GM21825 (cell line): ENCODE data around the gene NEUROD2.

ENCODE experiments used
- ATAC-seq: cut with Tn5 transposase; IDR thresholded peaks from one replicate; pipeline ENCODE4 v1.9.1; 2021; ENCODE audit warnings: mild to moderate bottlenecking, moderate library complexity; ENCODE audit not compliant: unreplicated experiment

NEUROD2 gene

GRCh38 chr17:39607851-39608130 lies at the start of gene NEUROD2:
Gene NEUROD2, minus strand, starts transcription at chr17:39607920. Its CDS starts 1,321 bp downstream, at chr17:39606599.
- no peak for ATAC-seq

- no peak for ATAC-seq
These were observed 47.4 kb upstream of the NEUROD2 start for GRCh38 chr17:39655105-39655504.

- no peak for ATAC-seq
These were observed 46.1 kb upstream of the NEUROD2 start for GRCh38 chr17:39653662-39654331.

GRCh38 chr17:39653316-39653661 lies 45.6 kb upstream of the NEUROD2 start:
- ATAC-seq, result no peak

GRCh38 chr17:39652587-39653315 lies 45.0 kb upstream of the NEUROD2 start:
- ATAC-seq, result no peak

GRCh38 chr17:39651923-39652586 lies 44.3 kb upstream of the NEUROD2 start:
- ATAC-seq, result no peak

GRCh38 chr17:39650121-39650579 lies 42.4 kb upstream of the NEUROD2 start:
- ATAC-seq, result no peak

- no peak for ATAC-seq
These were observed 41.1 kb upstream of the NEUROD2 start for GRCh38 chr17:39648616-39649366.

GRCh38 chr17:39647256-39647655 lies 39.5 kb upstream of the NEUROD2 start:
- ATAC-seq, result no peak

- no peak for ATAC-seq
These were observed 35.6 kb upstream of the NEUROD2 start for GRCh38 chr17:39643271-39643670.

- ATAC-seq, result no peak
These were observed 34.8 kb upstream of the NEUROD2 start for GRCh38 chr17:39642291-39643074.

GRCh38 chr17:39641883-39642282 lies 34.2 kb upstream of the NEUROD2 start:
- no peak for ATAC-seq

- ATAC-seq, result no peak
These were observed 33.4 kb upstream of the NEUROD2 start for GRCh38 chr17:39641097-39641496.

GRCh38 chr17:39640591-39641031 lies 32.9 kb upstream of the NEUROD2 start:
- ATAC-seq, result no peak

GRCh38 chr17:39639566-39640458 lies 32.1 kb upstream of the NEUROD2 start:
- no peak for ATAC-seq

GRCh38 chr17:39639043-39639442 lies 31.3 kb upstream of the NEUROD2 start:
- ATAC-seq, result no peak

GRCh38 chr17:39638317-39638716 lies 30.6 kb upstream of the NEUROD2 start:
- ATAC-seq, result no peak

- ATAC-seq, result peak; percentile 74
These were observed 29.4 kb upstream of the NEUROD2 start, which contains the start of gene STARD3 for GRCh38 chr17:39636927-39637736. Gene STARD3, plus strand, starts transcription at chr17:39637144. Its CDS starts 16,388 bp downstream, at chr17:39653532.

- ATAC-seq, result no peak
These were observed 28.8 kb upstream of the NEUROD2 start for GRCh38 chr17:39636587-39636926.
